ENCODE results near the gene TCF21. TPM values are rescaled to one million over a fixed set of nuclear protein-coding genes. Genes with fewer than 3 reads are reported as not detected.

Gene TCF21
- total and polyA plus RNA-seq, 10 of the 15 experiments (the other 5 are each of a cell fraction or from before 2014, with no cell fraction given), result 0.08 TPM; not detected in 9

DNA sequence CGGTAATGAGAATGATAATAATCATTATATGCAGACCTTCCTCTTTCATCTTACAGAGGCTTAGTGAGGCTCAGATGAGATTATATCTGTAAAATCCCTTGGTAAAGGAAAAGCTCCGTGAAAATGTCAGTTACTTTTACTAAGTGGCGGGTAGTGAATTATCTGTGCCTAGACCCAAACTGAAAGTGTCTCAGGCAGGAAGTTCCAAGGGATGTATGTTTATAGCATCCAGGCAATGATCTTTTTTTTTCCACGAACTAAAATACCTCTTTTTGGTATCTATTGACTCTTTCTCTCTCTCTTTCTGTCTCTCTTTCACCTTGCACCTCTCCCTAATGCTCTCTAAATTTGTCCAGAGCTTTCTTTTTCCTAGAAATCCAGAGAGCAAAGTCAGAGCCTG is 5.0 kb downstream of the TCF21 start:
- peaks cover 23 to 36% of the 10 kb centered on the region in 2 experiments for H3K27me3 ChIP-seq (replicated peaks in 1 of 2; ENCODE audit: control insufficient read depth in 2 of 2, insufficient read depth in 2 of 2, low read length in 1 of 2)
- ATAC-seq, result no peak
- no TSS peak for BruUV-seq (replicated peaks)
- in situ Hi-C loops (cut with MboI), result no loop called here
- no peaks in the 10 kb centered on the region for H3K9me3 ChIP-seq (replicated peaks; ENCODE audit: control insufficient read depth, insufficient read depth, low read length)
- POLR2A ChIA-PET, result no interaction called here
- no peaks in the 10 kb centered on the region for H3K36me3 ChIP-seq (ENCODE audit: control insufficient read depth in 2 of 2, insufficient read depth in 2 of 2, low read length in 1 of 2)
- H3K4me3 ChIP-seq, result no peak overlapping the region
- no peaks in the 10 kb centered on the region for H4K20me1 ChIP-seq (ENCODE audit: control insufficient read depth, insufficient read depth)
- no peak overlapping the region for H2AFZ ChIP-seq (ENCODE audit: control insufficient read depth, low read depth, low read length)
- RAD21 ChIA-PET (ENCODE audit: unreplicated experiment), result no interaction called here
- FAIRE-seq, result no peak
- no peak overlapping the region for H3K4me2 ChIP-seq (ENCODE audit: control insufficient read depth, insufficient read depth)
- TF ChIP-seq YY1 (IDR thresholded peaks at IDR 0.05; ENCODE audit: low read depth, low read length), result no peak
- H3K27ac ChIP-seq (ENCODE audit: control insufficient read depth, insufficient read depth), result no peak overlapping the region
- no peak for DNase-seq (ENCODE audit: low read depth, low spot score)
- WGBS (ENCODE audit: insufficient coverage, insufficient replicate concordance, low lambda C conversion rate, missing lambda C conversion rate), result 8% methylated on average over 4 of the region's 4 CpGs
- CTCF ChIA-PET, result no interaction called here
- SMC1A ChIA-PET (ENCODE audit: uncharacterized antibody, unreplicated experiment), result no interaction called here
- H3K79me2 ChIP-seq (ENCODE audit: control insufficient read depth, insufficient read depth, low read length), result no peaks in the 10 kb centered on the region
- no peak overlapping the region for H3K9ac ChIP-seq (ENCODE audit: control insufficient read depth, insufficient read depth, low read length)
- H3K4me1 ChIP-seq (ENCODE audit: control insufficient read depth, insufficient read depth, low read length), result no peaks in the 10 kb centered on the region
- intact Hi-C loops (cut with micrococcal nuclease; ENCODE audit: unreplicated experiment), result no loop called here

- POLR2A ChIA-PET, result no interaction called here
- intact Hi-C loops (cut with micrococcal nuclease; ENCODE audit: unreplicated experiment), result no loop called here
Measured at GRCh38 chr6:133894369-133894768, 5.5 kb downstream of the TCF21 start.

More at GRCh38 chr6:133894369-133894768, 5.5 kb downstream of the TCF21 start:
- no TSS peak for BruUV-seq (replicated peaks)
- Histone ChIP-seq H3K79me2 (ENCODE audit: control insufficient read depth, insufficient read depth, low read length) (no peaks in the 10 kb centered on the region), H3K9me3 (replicated peaks; ENCODE audit: control insufficient read depth, insufficient read depth, low read length) (no peaks in the 10 kb centered on the region), H3K4me2 (ENCODE audit: control insufficient read depth, insufficient read depth) (no peak overlapping the region), H3K9ac (ENCODE audit: control insufficient read depth, insufficient read depth, low read length) (no peak overlapping the region), H3K4me1 (ENCODE audit: control insufficient read depth, insufficient read depth, low read length) (no peaks in the 10 kb centered on the region), H4K20me1 (ENCODE audit: control insufficient read depth, insufficient read depth) (no peaks in the 10 kb centered on the region), H3K36me3 (ENCODE audit: control insufficient read depth in 2 of 2, insufficient read depth in 2 of 2, low read length in 1 of 2) (no peaks in the 10 kb centered on the region), H2AFZ (ENCODE audit: control insufficient read depth, low read depth, low read length) (no peak overlapping the region), H3K27me3 (replicated peaks in 1 of 2; ENCODE audit: control insufficient read depth in 2 of 2, insufficient read depth in 2 of 2, low read length in 1 of 2) (peaks cover 18 to 32% of the 10 kb centered on the region in 2 experiments), H3K27ac (ENCODE audit: control insufficient read depth, insufficient read depth) (no peak overlapping the region), H3K4me3 (no peak overlapping the region)
- in situ Hi-C loops (cut with MboI), result no loop called here
- FAIRE-seq, result no peak
- RAD21 ChIA-PET (ENCODE audit: unreplicated experiment), result no interaction called here
- ATAC-seq, result no peak
- SMC1A ChIA-PET (ENCODE audit: uncharacterized antibody, unreplicated experiment), result no interaction called here
- TF ChIP-seq JUND (IDR thresholded peaks at IDR 0.05; ENCODE audit: low read depth, low read length), result no peak
- TF ChIP-seq E2F8 (IDR thresholded peaks at IDR 0.05; ENCODE audit: low read depth, partially characterized antibody), result no peak
- no peak for TF ChIP-seq KDM1A (IDR thresholded peaks at IDR 0.05; ENCODE audit: borderline replicate concordance)
- CTCF ChIA-PET, result no interaction called here
- 0% methylated on average over 2 of the region's 2 CpGs for WGBS (ENCODE audit: insufficient coverage, insufficient replicate concordance, low lambda C conversion rate, missing lambda C conversion rate)
- no peak for DNase-seq (ENCODE audit: low read depth, low spot score)

All from GM12878 (cell line).